ENCODE data around the gene TPP1. TPM values are rescaled to one million over a fixed set of nuclear protein-coding genes. Genes with fewer than 3 reads are reported as not detected.

TPP1 gene
- polyA plus RNA-seq, 4 donors, result 25.4 to 429 (median 34.7) TPM

DNA sequence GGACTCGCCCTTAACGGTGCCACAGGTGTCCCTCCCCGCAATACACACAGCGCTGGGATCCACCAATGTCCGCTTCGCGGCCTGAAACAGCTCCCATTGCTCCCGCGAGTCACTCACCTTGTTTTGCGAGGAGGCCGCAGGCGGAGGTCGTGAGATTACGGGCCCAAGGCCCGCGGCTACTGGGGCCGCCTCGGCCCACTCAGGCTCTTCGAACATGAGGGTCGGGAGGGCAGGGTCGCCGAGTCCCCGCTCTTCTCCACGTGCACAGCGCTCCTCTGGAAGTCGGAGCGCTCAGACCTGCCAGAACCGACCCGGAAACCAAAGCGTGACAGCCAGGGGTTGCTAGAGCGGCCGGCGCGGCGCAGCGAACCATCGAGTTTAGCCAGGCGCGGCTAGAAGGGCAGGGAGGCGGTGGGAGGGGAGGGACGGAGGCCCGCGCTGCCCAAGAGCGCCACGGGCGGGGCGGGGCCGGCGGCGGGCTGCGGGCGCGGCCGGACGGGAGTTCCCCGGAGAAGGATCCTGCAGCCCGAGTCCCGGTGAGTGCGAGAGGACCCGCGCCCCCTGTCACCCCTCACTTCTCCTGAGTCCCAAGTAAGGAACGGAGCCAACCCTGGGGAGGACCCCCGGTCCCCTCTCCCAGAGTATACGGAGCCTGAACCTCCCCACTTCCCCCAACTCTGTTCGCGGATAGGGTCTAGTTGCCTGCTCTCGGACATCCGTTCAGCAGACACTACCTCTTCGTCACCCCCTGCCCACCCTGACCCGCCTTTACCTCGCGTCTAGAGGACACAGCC is 15.7 kb downstream of the TPP1 start, which contains the start of the genes ILK and RRP8:
ILK (plus strand) TSS at position 488 of the 794 bp plus-strand sequence. CDS start 498 bp downstream, outside the sequence.
RRP8 (minus strand) TSS at position 330 of the 794 bp plus-strand sequence; CDS start at position 216, 114 bp downstream.
- H3K27ac ChIP-seq (ENCODE audit: low read depth in 1 of 3, low read length in 2 of 3), result peak within 1 kb of the TSS; percentile 79 to 92 (median 88)
- H3K4me1 ChIP-seq (ENCODE audit: control insufficient read depth in 3 of 3, insufficient read depth in 2 of 3, low read depth in 1 of 3, low read length in 2 of 3), result peaks cover 13 to 66% (median 20%) of the 10 kb centered on the region in 3 donors
- peak within 1 kb of the TSS; percentile 71 to 80 (median 75) for H3K4me3 ChIP-seq (ENCODE audit: low read depth in 1 of 3, low read length in 3 of 3)
- H3K27me3 ChIP-seq (ENCODE audit: control insufficient read depth in 3 of 3, insufficient read depth in 3 of 3, low read length in 3 of 3), result no peaks in the 10 kb centered on the region
- H3K36me3 ChIP-seq (ENCODE audit: control insufficient read depth in 3 of 3, insufficient read depth in 2 of 3, low read depth in 1 of 3, low read length in 3 of 3), result peaks cover 12 to 35% (median 13%) of the 10 kb centered on the region in 3 donors
- FAIRE-seq (no peak), DNase-seq (peak; percentile 94 to 97)
- no peaks in the 10 kb centered on the region for H3K9me3 ChIP-seq (ENCODE audit: control insufficient read depth in 2 of 2, insufficient read depth in 1 of 2, low read depth in 1 of 2, low read length in 1 of 2)
- WGBS, 3 donors, result 0 to 1% (median 1%) methylated on average over 64 to 72 of the region's 72 CpGs

DNA sequence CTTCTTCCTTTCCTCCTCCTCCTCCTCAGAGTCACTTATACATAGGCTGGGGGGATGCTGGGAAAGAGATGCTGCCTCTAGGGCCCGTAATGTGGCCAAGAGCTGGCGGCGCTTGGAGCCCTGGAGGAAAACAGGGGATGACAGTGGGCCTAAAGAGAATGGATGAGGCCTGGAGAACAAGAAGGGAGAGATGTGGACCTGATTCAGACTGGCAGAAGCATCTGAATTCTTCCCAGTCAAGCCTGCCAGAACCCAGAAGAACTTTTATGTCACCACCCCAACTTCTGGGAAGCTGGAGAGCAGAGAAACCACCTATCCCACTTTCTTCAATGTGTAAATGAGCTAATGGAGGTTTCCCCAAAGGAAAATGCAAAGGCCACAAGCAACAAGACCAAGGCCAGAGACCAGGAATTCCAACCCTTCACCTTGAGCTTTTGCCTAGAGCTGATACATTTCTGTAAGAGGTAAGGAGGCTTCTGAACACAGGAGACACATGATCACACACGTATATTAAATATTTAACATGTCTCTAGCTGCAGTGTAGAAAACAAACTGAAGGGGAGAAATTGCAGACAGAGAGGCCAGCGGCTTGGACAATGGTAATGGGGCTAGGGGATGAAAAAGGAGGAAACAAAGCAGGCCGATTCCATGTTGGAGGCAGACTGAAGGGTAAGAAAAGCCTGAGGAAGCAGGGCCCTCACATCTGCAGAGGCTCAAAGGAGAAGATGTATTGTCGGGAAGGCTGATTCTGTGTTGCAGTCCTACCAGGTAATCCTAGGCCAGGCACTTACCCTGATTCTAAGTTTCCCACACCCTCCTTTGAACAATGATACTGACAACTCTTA is 16.9 kb downstream of the TPP1 start:
- H3K27me3 ChIP-seq (ENCODE audit: control insufficient read depth in 3 of 3, insufficient read depth in 3 of 3, low read length in 3 of 3), result no peaks in the 10 kb centered on the region
- no peak overlapping the region for H3K27ac ChIP-seq (ENCODE audit: low read depth in 1 of 3, low read length in 2 of 3)
- WGBS, 3 donors, result 48 to 54% (median 51%) methylated on average over 7 of the region's 7 CpGs
- DNase-seq (no peak), FAIRE-seq (no peak)
- H3K4me3 ChIP-seq (ENCODE audit: low read depth in 1 of 3, low read length in 3 of 3), result peak overlapping the region; percentile 64 to 75 (median 71)
- no peaks in the 10 kb centered on the region for H3K9me3 ChIP-seq (ENCODE audit: control insufficient read depth in 2 of 2, insufficient read depth in 1 of 2, low read depth in 1 of 2, low read length in 1 of 2)
- H3K4me1 ChIP-seq (ENCODE audit: control insufficient read depth in 3 of 3, insufficient read depth in 2 of 3, low read depth in 1 of 3, low read length in 2 of 3), result peaks cover 10 to 61% (median 20%) of the 10 kb centered on the region in 3 donors
- H3K36me3 ChIP-seq (ENCODE audit: control insufficient read depth in 3 of 3, insufficient read depth in 2 of 3, low read depth in 1 of 3, low read length in 3 of 3), result peaks cover 10 to 27% (median 12%) of the 10 kb centered on the region in 3 donors

DNA sequence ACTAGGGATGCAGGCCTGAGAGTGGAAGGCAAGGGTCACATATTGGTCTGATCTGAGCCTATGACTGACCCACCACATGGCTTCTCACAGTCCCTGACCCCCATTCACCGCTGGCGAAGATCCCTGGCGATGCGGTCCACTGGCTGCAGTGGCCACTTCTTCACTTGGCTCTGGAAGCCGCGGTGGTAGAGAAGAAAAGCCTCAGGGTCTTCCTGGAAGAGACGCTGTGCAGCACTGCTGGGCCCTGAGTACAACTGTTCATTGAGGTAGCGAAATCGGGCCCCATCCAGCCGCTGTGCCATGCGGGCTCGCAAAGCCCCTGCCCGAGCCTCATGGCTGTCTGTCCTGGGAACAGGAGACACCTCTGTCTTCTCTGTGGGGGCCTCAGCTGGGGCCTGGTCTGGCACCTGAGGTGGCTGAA is 18.2 kb downstream of the TPP1 start:
- Histone ChIP-seq H3K36me3 (ENCODE audit: control insufficient read depth in 3 of 3, insufficient read depth in 2 of 3, low read depth in 1 of 3, low read length in 3 of 3) (peaks cover 12 to 33% (median 18%) of the 10 kb centered on the region in 3 donors), H3K4me3 (ENCODE audit: low read depth in 1 of 3, low read length in 3 of 3) (no peak overlapping the region)
- FAIRE-seq, result no peak

DNA sequence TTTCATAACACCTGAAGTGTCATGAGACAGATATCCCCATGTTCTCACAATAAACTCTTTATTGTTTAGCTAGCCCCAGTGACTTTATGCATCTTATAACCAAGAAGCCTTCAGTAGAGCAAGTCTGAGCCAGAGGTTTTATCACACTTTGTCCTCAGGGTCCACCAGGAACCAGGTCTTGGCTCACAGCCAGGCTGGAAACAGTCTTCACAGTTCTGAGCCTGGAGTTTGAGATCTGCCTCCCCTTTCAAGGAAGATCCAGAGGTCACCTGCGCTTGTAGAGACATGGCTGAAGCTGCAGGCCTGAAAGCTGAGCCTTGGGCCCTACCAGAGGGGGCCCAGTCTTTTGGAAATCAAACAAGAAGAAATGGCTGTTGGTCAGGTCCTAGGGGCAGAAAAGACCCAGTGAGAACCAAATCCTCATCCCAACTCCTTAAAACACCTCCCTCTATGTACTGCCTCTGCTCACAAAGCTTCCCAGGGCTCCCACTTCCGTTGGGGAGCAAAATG is 19.3 kb downstream of the TPP1 start:
- FAIRE-seq, result no peak
- WGBS, 3 donors, result 49 to 76% (median 50%) methylated on average over 2 of the region's 2 CpGs

More for the DNA sequence above, 18.2 kb downstream of the TPP1 start:
- peaks cover 5 to 48% (median 16%) of the 10 kb centered on the region in 3 donors for H3K4me1 ChIP-seq (ENCODE audit: control insufficient read depth in 3 of 3, insufficient read depth in 2 of 3, low read depth in 1 of 3, low read length in 2 of 3)
- H3K27me3 ChIP-seq (ENCODE audit: control insufficient read depth in 3 of 3, insufficient read depth in 3 of 3, low read length in 3 of 3), result no peaks in the 10 kb centered on the region
- no peak overlapping the region for H3K27ac ChIP-seq (ENCODE audit: low read depth in 1 of 3, low read length in 2 of 3)
- no peak for DNase-seq
- 97 to 98% (median 97%) methylated on average over 13 of the region's 13 CpGs for WGBS, 3 donors
- no peaks in the 10 kb centered on the region for H3K9me3 ChIP-seq (ENCODE audit: control insufficient read depth in 2 of 2, insufficient read depth in 1 of 2, low read depth in 1 of 2, low read length in 1 of 2)

DNA sequence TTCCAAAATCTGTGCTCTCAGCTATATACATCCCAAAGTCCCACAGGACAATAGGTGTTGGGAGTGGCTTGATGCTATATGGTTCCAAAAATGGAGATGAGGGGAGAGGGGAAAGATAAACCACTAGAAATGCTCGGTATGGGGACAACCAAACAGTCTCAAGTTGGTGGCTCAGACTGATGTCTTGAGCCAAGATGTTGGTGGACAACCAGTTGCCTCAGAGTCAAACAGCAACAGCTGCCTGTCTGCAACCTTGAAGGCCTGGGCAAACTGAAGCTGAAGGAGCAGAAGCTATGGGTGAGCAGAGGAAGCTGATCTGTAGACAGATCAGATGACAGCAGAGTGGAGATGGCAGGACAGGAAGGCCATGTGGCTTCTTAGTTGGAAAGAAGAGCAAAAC is 19.8 kb downstream of the TPP1 start:
- Histone ChIP-seq H3K27ac (ENCODE audit: low read depth in 1 of 3, low read length in 2 of 3) (peak overlapping the region in 1 of 3 donors; percentile 63), H3K4me1 (ENCODE audit: control insufficient read depth in 3 of 3, insufficient read depth in 2 of 3, low read depth in 1 of 3, low read length in 2 of 3) (peaks cover 5 to 35% (median 13%) of the 10 kb centered on the region in 3 donors), H3K9me3 (ENCODE audit: control insufficient read depth in 2 of 2, insufficient read depth in 1 of 2, low read depth in 1 of 2, low read length in 1 of 2) (no peaks in the 10 kb centered on the region), H3K36me3 (ENCODE audit: control insufficient read depth in 3 of 3, insufficient read depth in 2 of 3, low read depth in 1 of 3, low read length in 3 of 3) (peaks cover 12 to 34% (median 20%) of the 10 kb centered on the region in 3 donors), H3K27me3 (ENCODE audit: control insufficient read depth in 3 of 3, insufficient read depth in 3 of 3, low read length in 3 of 3) (no peaks in the 10 kb centered on the region), H3K4me3 (ENCODE audit: low read depth in 1 of 3, low read length in 3 of 3) (no peak overlapping the region)
- 77 to 82% (median 79%) methylated on average over 1 of the region's 1 CpG for WGBS, 3 donors
- no peak for DNase-seq
- no peak for FAIRE-seq

More for the DNA sequence above, 19.3 kb downstream of the TPP1 start:
- no peaks in the 10 kb centered on the region for H3K27me3 ChIP-seq (ENCODE audit: control insufficient read depth in 3 of 3, insufficient read depth in 3 of 3, low read length in 3 of 3)
- no peak overlapping the region for H3K4me3 ChIP-seq (ENCODE audit: low read depth in 1 of 3, low read length in 3 of 3)
- peak; percentile 37 to 87 for DNase-seq
- H3K27ac ChIP-seq (ENCODE audit: low read depth in 1 of 3, low read length in 2 of 3), result peak overlapping the region in 1 of 3 donors; percentile 63
- H3K4me1 ChIP-seq (ENCODE audit: control insufficient read depth in 3 of 3, insufficient read depth in 2 of 3, low read depth in 1 of 3, low read length in 2 of 3), result peaks cover 5 to 38% (median 13%) of the 10 kb centered on the region in 3 donors
- H3K36me3 ChIP-seq (ENCODE audit: control insufficient read depth in 3 of 3, insufficient read depth in 2 of 3, low read depth in 1 of 3, low read length in 3 of 3), result peaks cover 12 to 33% (median 20%) of the 10 kb centered on the region in 3 donors
- no peaks in the 10 kb centered on the region for H3K9me3 ChIP-seq (ENCODE audit: control insufficient read depth in 2 of 2, insufficient read depth in 1 of 2, low read depth in 1 of 2, low read length in 1 of 2)

DNA sequence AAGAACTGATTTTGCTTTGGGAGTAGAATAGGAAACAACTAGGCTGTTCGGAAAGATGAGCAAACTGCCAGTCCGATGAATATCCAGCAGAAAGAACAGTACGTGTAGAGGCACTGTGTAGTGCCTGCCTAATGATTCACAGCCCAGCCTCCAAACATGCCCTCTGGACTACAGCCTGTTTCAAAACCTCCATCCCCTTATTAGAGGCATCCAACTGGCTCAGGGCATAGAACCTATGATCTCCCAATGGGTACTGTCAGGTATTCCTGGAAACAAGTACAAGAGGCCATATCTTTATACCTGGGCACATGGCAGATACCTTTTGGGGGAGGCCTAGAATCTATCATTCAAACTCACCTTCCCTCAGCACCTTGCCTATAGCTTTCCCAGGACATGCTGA is 20.7 kb downstream of the TPP1 start:
- Histone ChIP-seq H3K27me3 (ENCODE audit: control insufficient read depth in 3 of 3, insufficient read depth in 3 of 3, low read length in 3 of 3) (no peaks in the 10 kb centered on the region), H3K4me3 (ENCODE audit: low read depth in 1 of 3, low read length in 3 of 3) (no peak overlapping the region), H3K27ac (ENCODE audit: low read depth in 1 of 3, low read length in 2 of 3) (peak overlapping the region in 1 of 3 donors; percentile 25), H3K36me3 (ENCODE audit: control insufficient read depth in 3 of 3, insufficient read depth in 2 of 3, low read depth in 1 of 3, low read length in 3 of 3) (peaks cover 12 to 38% (median 22%) of the 10 kb centered on the region in 3 donors), H3K9me3 (ENCODE audit: control insufficient read depth in 2 of 2, insufficient read depth in 1 of 2, low read depth in 1 of 2, low read length in 1 of 2) (no peaks in the 10 kb centered on the region), H3K4me1 (ENCODE audit: control insufficient read depth in 3 of 3, insufficient read depth in 2 of 3, low read depth in 1 of 3, low read length in 2 of 3) (peaks cover 5 to 35% (median 13%) of the 10 kb centered on the region in 3 donors)
- DNase-seq (peak in 1 of 2 donors; percentile 51), FAIRE-seq (no peak)
- 87 to 89% (median 88%) methylated on average over 3 of the region's 3 CpGs for WGBS, 3 donors

DNA sequence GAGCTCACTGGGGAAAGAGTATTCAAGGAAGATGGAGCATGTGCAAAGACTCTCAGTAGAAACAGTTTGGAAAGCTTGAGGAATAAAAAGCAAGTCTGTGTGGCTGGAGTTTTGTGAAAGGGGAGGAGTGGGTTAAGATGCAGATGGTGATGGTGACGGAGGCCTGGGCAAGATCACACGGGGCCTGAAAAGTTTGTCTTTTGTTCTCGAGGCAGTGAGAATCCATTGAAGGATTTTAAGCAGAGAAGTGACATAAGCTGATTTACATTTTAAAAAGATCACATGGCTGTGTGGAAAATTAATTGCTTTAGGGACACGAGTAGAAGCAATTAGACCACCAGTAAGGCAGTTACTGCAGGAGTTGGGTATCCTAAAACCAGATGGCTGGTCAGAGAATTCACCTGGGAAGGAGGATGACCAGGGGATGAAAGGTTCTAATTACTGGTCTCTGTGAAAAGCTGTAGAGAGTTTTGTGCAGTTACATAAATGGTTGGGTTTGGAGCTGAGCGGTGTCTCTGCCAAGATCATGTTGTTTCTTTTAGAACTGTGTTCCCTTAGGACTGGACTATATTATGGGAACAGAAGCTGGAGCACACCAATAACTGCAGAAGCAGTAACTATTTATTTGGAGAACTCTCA is 22.9 kb downstream of the TPP1 start:
- Histone ChIP-seq H3K9me3 (ENCODE audit: control insufficient read depth in 2 of 2, insufficient read depth in 1 of 2, low read depth in 1 of 2, low read length in 1 of 2) (no peaks in the 10 kb centered on the region), H3K4me1 (ENCODE audit: control insufficient read depth in 3 of 3, insufficient read depth in 2 of 3, low read depth in 1 of 3, low read length in 2 of 3) (peaks cover 0 to 25% (median 4%) of the 10 kb centered on the region in 3 donors), H3K27ac (ENCODE audit: low read depth in 1 of 3, low read length in 2 of 3) (no peak overlapping the region), H3K4me3 (ENCODE audit: low read depth in 1 of 3, low read length in 3 of 3) (no peak overlapping the region), H3K36me3 (ENCODE audit: control insufficient read depth in 3 of 3, insufficient read depth in 2 of 3, low read depth in 1 of 3, low read length in 3 of 3) (peaks cover 13 to 39% (median 22%) of the 10 kb centered on the region in 3 donors), H3K27me3 (ENCODE audit: control insufficient read depth in 3 of 3, insufficient read depth in 3 of 3, low read length in 3 of 3) (no peaks in the 10 kb centered on the region)
- DNase-seq, result no peak
- 68 to 90% (median 87%) methylated on average over 5 of the region's 5 CpGs for WGBS, 3 donors
- FAIRE-seq, result no peak

Data from small intestine (tissue), 7 donors.